Stimulated activated effector memory CD8-positive, alpha-beta T cell treated with anti-CD3 and anti-CD28 coated beads, Interleukin-12 subunit alpha, Interleukin-12 subunit beta, amount 100 ng/mL, for 72 hours (primary cell): ENCODE data around the gene CNTNAP4.

ENCODE experiments used
- ATAC-seq: fragments of 150-1000 bp; cut with Tn5 transposase; 2 replicates; pipeline ENCODE4 v1.10.0; 2021
- DNase-seq, 2 donors: peaks; one replicate each; pipeline ENCODE4 v3.0.0; 2021 to 2022; ENCODE audit warnings: low spot score in 2 of 2
- H3K27ac Mint-ChIP-seq: one replicate; pipeline ENCODE4 v1.8.0; 2022; ENCODE audit warnings: mild to moderate bottlenecking, mixed read lengths
- H3K36me3 Mint-ChIP-seq: one replicate; pipeline ENCODE4 v1.8.0; 2022; ENCODE audit warnings: mild to moderate bottlenecking, mixed read lengths
- H3K4me1 Mint-ChIP-seq: one replicate; pipeline ENCODE4 v1.8.0; 2022; ENCODE audit warnings: mixed read lengths
- H3K4me3 Mint-ChIP-seq: one replicate; pipeline ENCODE4 v1.8.0; 2022; ENCODE audit warnings: mild to moderate bottlenecking, mixed read lengths
- H3K9me3 Mint-ChIP-seq: one replicate; pipeline ENCODE4 v1.8.0; 2022; ENCODE audit warnings: mixed read lengths

CNTNAP4 gene

GRCh38 chr16:76428858-76429257, 151.7 kb downstream of the CNTNAP4 start:
- ATAC-seq, result no peak
- no peaks in the 10 kb centered on the region for H3K36me3 Mint-ChIP-seq
- H3K4me3 Mint-ChIP-seq, result no peak overlapping the region
- no peak for DNase-seq
- no peaks in the 10 kb centered on the region for H3K4me1 Mint-ChIP-seq
- H3K27ac Mint-ChIP-seq, result no peak overlapping the region
- peaks cover 4% of the 10 kb centered on the region for H3K9me3 Mint-ChIP-seq

- H3K27ac Mint-ChIP-seq, result no peak overlapping the region
- no peak overlapping the region for H3K4me3 Mint-ChIP-seq
- DNase-seq (no peak), ATAC-seq (no peak)
- no peaks in the 10 kb centered on the region for H3K4me1 Mint-ChIP-seq
- peaks cover 6% of the 10 kb centered on the region for H3K9me3 Mint-ChIP-seq
- no peaks in the 10 kb centered on the region for H3K36me3 Mint-ChIP-seq
Measured at GRCh38 chr16:76441391-76441790, 164.2 kb downstream of the CNTNAP4 start.

- Mint-ChIP-seq H3K36me3 (no peaks in the 10 kb centered on the region), H3K4me1 (no peaks in the 10 kb centered on the region), H3K27ac (no peak overlapping the region), H3K9me3 (peaks cover 8% of the 10 kb centered on the region), H3K4me3 (no peak overlapping the region)
- ATAC-seq (no peak), DNase-seq (no peak)
Measured at GRCh38 chr16:76441876-76442275, 164.7 kb downstream of the CNTNAP4 start.

GRCh38 chr16:76443973-76444372, 166.8 kb downstream of the CNTNAP4 start:
- no peaks in the 10 kb centered on the region for H3K36me3 Mint-ChIP-seq
- no peaks in the 10 kb centered on the region for H3K4me1 Mint-ChIP-seq
- H3K9me3 Mint-ChIP-seq, result peaks cover 8% of the 10 kb centered on the region
- DNase-seq, result no peak
- no peak overlapping the region for H3K27ac Mint-ChIP-seq
- H3K4me3 Mint-ChIP-seq, result no peak overlapping the region
- ATAC-seq, result no peak

GRCh38 chr16:76444832-76445231, 167.6 kb downstream of the CNTNAP4 start:
- DNase-seq, result no peak
- no peak for ATAC-seq
- Mint-ChIP-seq H3K9me3 (peaks cover 8% of the 10 kb centered on the region), H3K36me3 (no peaks in the 10 kb centered on the region), H3K27ac (no peak overlapping the region), H3K4me1 (no peaks in the 10 kb centered on the region), H3K4me3 (no peak overlapping the region)

GRCh38 chr16:76445815-76446214, 168.6 kb downstream of the CNTNAP4 start:
- Mint-ChIP-seq H3K4me1 (no peaks in the 10 kb centered on the region), H3K9me3 (peaks cover 8% of the 10 kb centered on the region), H3K27ac (no peak overlapping the region), H3K4me3 (no peak overlapping the region), H3K36me3 (no peaks in the 10 kb centered on the region)
- ATAC-seq (no peak), DNase-seq (no peak)

GRCh38 chr16:76446251-76446650, 169.1 kb downstream of the CNTNAP4 start:
- no peaks in the 10 kb centered on the region for H3K36me3 Mint-ChIP-seq
- H3K4me3 Mint-ChIP-seq, result no peak overlapping the region
- no peak for DNase-seq
- no peak for ATAC-seq
- no peaks in the 10 kb centered on the region for H3K4me1 Mint-ChIP-seq
- H3K9me3 Mint-ChIP-seq, result peaks cover 8% of the 10 kb centered on the region
- no peak overlapping the region for H3K27ac Mint-ChIP-seq

GRCh38 chr16:76450890-76451289, 173.7 kb downstream of the CNTNAP4 start:
- ATAC-seq (no peak), DNase-seq (no peak)
- no peaks in the 10 kb centered on the region for H3K4me1 Mint-ChIP-seq
- no peak overlapping the region for H3K4me3 Mint-ChIP-seq
- H3K9me3 Mint-ChIP-seq, result peaks cover 3% of the 10 kb centered on the region
- no peak overlapping the region for H3K27ac Mint-ChIP-seq
- no peaks in the 10 kb centered on the region for H3K36me3 Mint-ChIP-seq

- Mint-ChIP-seq H3K27ac (no peak overlapping the region), H3K9me3 (peaks cover 2% of the 10 kb centered on the region), H3K36me3 (no peaks in the 10 kb centered on the region), H3K4me1 (no peaks in the 10 kb centered on the region), H3K4me3 (no peak overlapping the region)
- ATAC-seq, result no peak
- no peak for DNase-seq
Measured at GRCh38 chr16:76455257-76455656, 178.1 kb downstream of the CNTNAP4 start.

- Mint-ChIP-seq H3K4me3 (no peak overlapping the region), H3K4me1 (no peaks in the 10 kb centered on the region), H3K9me3 (peaks cover 2% of the 10 kb centered on the region), H3K27ac (no peak overlapping the region), H3K36me3 (no peaks in the 10 kb centered on the region)
- no peak for DNase-seq
- ATAC-seq, result no peak
Measured at GRCh38 chr16:76456016-76456415, 178.8 kb downstream of the CNTNAP4 start.

- DNase-seq (no peak), ATAC-seq (no peak)
- Mint-ChIP-seq H3K4me1 (no peaks in the 10 kb centered on the region), H3K4me3 (no peak overlapping the region), H3K36me3 (no peaks in the 10 kb centered on the region), H3K27ac (no peak overlapping the region), H3K9me3 (peaks cover 2% of the 10 kb centered on the region)
Measured at GRCh38 chr16:76459111-76459510, 181.9 kb downstream of the CNTNAP4 start.

GRCh38 chr16:76461836-76462235, 184.6 kb downstream of the CNTNAP4 start:
- H3K4me1 Mint-ChIP-seq, result no peaks in the 10 kb centered on the region
- H3K9me3 Mint-ChIP-seq, result no peaks in the 10 kb centered on the region
- ATAC-seq, result no peak
- H3K27ac Mint-ChIP-seq, result no peak overlapping the region
- no peaks in the 10 kb centered on the region for H3K36me3 Mint-ChIP-seq
- no peak for DNase-seq
- no peak overlapping the region for H3K4me3 Mint-ChIP-seq

GRCh38 chr16:76464955-76465620, 187.9 kb downstream of the CNTNAP4 start:
- H3K4me3 Mint-ChIP-seq, result no peak overlapping the region
- H3K27ac Mint-ChIP-seq, result no peak overlapping the region
- DNase-seq, result no peak
- no peaks in the 10 kb centered on the region for H3K36me3 Mint-ChIP-seq
- no peak for ATAC-seq
- H3K9me3 Mint-ChIP-seq, result no peaks in the 10 kb centered on the region
- H3K4me1 Mint-ChIP-seq, result no peaks in the 10 kb centered on the region

- Mint-ChIP-seq H3K27ac (no peak overlapping the region), H3K9me3 (peaks cover 8% of the 10 kb centered on the region), H3K36me3 (no peaks in the 10 kb centered on the region), H3K4me3 (no peak overlapping the region), H3K4me1 (no peaks in the 10 kb centered on the region)
- ATAC-seq (no peak), DNase-seq (no peak)
Measured at GRCh38 chr16:76466871-76467270, 189.7 kb downstream of the CNTNAP4 start.

- Mint-ChIP-seq H3K9me3 (peaks cover 13% of the 10 kb centered on the region), H3K27ac (no peak overlapping the region), H3K36me3 (no peaks in the 10 kb centered on the region), H3K4me1 (no peaks in the 10 kb centered on the region), H3K4me3 (no peak overlapping the region)
- DNase-seq, result no peak
- ATAC-seq, result no peak
Measured at GRCh38 chr16:76474048-76474447, 196.8 kb downstream of the CNTNAP4 start.

GRCh38 chr16:76478105-76478504, 200.9 kb downstream of the CNTNAP4 start:
- H3K4me1 Mint-ChIP-seq, result no peaks in the 10 kb centered on the region
- no peak for DNase-seq
- no peaks in the 10 kb centered on the region for H3K36me3 Mint-ChIP-seq
- peaks cover 9% of the 10 kb centered on the region for H3K9me3 Mint-ChIP-seq
- no peak for ATAC-seq
- no peak overlapping the region for H3K4me3 Mint-ChIP-seq
- H3K27ac Mint-ChIP-seq, result no peak overlapping the region
